Measurements from ENCODE around the gene HYDIN.
A peak's percentile ranks its signal among the peaks of the same experiment; 100 is the strongest.

HYDIN gene

DNA sequence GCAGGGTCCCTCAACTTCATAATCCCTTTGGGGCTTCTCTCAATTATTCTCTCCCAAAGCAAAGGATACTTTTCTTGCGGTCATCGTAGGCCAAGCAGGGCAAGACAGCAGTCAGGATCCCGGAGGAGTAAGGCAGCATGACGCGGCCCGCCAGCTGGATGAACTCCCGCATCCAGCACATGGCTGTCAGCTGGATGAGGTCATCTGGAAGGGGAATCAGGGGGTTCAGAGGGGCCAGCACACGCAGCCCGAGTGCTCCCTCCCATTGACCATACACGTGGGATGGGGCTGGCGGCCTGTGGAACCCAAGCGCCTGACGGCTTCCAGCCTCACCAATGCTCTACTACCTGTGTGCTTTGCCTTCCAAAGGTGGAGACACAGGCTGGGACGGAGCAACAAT, 448.7 kb downstream of the HYDIN start:
- no peak for DNase-seq

DNA sequence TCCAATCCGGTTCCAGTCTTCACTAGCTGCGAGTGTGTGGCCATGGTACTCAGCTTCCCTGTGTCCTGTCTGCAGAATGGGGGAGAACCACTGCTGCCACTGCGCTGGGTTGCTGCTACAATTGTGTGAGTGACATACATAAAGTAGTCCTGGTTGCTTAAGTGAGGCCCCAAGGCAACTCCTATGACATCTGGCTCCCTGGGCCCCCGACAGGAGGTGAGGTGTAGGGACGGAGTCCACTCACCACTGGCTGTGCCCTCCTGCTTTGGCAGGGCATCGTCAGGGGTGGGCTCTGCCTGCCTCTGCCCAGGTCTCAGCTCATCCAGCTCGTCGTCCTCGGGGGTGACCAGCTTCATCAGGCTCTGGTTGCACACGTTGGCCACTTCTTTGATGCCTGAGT, 450.0 kb downstream of the HYDIN start:
- no peak for DNase-seq

DNA sequence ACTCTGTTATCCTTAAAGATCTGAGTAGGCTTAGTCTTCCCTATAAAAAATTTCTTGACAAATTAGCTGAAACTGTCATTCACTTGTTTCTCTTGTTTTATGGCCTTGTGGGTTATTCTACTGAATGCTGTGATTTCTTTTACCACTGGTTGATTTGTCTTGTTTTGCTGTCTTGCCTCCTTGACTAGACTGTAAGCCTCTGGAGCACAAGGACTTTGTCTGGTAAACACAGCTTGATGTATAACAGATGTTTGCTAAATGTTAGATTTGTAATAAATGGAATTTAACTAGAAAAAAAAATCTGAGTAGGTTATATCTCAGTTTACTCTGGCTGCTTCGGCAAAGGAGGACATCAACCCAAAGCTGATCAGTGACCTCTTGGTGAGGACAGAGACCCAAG, 451.2 kb downstream of the HYDIN start:
- DNase-seq, result no peak

DNA sequence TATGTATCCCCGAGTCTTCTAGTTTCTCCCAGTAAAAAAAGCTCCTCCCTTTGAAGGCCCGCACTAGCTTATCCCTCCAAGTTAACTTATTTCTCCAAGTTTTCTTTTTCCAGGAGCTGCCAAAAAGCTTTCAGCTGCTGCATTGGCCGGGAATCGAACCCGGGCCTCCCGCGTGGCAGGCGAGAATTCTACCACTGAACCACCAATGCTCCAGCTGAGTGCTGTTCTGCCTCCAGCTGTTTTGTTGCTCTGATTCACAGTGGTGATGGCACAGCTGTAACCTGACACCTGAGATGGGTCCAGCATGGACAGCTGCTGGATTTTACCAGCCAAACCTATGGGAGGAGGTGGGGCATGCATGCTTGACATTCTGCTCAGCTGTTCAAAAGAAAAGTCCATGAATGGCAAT, 451.6 kb downstream of the HYDIN start:
- DNase-seq, result peak; percentile 78

DNA sequence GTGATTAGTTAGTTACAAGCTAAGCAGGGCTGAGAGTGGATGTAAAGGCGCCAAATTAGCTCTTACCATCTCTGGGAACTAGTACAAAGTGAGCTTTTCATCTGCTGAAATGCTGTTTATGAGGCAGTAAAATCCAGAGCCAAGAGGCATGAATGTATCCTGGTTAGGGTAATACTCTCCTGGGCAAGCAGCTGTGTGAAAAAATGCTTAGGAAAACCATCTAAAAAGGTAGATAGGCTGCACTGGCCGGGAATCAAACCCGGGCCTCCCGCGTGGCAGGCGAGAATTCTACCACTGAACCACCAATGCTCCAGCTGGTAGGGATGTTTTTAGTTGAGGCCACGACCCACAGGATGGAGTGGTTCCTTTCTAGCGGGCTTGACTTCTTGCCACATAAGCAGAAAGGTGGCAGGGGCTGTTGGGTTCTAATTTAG, 452.5 kb downstream of the HYDIN start:
- DNase-seq, result peak; percentile 1

DNA sequence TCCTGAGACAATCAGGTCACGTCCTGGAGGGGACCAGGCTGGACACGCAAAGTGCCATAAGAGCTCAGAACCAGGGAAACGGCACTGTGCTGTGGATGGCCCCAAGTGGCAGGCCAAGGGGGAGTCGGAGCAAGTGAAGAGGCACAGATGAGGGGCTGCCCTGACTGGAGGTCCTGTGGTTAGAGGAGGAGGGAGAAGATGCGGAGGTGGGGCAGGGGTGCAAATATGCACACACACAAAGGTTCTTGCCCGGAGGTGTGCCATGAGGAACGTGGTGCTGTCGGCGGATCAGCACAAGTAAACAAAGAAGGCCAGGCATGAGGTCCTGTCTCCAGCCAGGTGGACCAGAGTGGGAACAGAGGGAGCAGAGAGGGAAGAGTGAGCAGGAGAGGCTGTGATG, 453.0 kb downstream of the HYDIN start:
- DNase-seq, result no peak

DNA sequence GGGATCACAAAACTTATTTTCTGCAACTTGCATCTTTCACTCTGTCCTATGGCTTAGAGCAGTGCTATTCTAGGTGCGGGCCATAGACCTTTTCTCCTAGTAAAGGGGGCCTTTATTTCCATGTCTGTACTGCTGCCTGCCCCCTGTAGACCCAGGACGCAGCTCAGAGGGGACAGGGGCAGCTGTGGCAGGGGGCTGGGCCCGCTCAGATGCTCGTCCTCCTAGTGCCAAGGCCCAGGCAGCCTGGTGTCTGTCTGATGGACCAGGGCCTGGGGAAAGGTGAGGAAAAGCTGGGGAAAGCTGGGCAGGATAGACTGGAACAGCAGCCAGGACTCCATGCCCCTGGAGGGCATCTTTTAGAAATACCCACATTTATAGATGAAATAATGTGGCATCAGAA, 455.1 kb downstream of the HYDIN start:
- DNase-seq, result no peak

DNA sequence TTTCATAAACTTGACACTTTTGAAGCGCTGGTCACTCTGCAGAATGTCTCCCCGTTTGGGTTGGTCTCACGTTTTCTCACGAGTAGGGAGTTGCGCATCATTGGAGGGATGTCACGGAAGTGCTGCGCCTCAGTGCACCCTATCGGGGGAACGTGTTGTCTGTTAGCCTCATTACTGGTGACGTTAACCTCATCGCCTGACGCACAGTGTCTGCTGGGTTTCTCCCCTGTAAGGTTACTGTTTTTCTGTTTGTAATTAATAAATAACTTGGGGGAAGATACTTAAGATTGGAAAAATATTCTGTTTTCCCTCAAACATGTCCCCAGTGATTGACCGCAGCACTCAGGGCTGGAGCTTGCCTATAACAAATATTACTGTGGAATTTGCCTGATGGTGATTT, 456.3 kb downstream of the HYDIN start:
- no peak for DNase-seq

DNA sequence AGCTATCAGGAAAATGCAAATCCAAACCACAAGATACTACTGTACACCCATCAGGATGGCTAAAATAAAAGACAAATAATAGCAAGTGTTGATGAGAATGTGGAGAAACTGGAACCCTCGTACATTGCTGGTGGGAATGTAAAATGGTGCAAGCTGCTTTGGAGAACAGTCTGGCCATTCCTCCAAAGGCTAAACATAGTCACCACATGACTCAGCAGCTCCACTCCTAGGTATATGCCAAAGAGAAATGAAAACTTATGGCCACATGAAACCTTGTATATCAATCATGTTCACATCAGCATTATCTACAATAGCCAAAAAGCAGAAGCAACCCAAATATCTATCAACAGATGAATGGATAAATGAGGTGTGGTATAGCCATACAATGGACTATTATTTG, 458.0 kb downstream of the HYDIN start:
- no peak for DNase-seq

DNA sequence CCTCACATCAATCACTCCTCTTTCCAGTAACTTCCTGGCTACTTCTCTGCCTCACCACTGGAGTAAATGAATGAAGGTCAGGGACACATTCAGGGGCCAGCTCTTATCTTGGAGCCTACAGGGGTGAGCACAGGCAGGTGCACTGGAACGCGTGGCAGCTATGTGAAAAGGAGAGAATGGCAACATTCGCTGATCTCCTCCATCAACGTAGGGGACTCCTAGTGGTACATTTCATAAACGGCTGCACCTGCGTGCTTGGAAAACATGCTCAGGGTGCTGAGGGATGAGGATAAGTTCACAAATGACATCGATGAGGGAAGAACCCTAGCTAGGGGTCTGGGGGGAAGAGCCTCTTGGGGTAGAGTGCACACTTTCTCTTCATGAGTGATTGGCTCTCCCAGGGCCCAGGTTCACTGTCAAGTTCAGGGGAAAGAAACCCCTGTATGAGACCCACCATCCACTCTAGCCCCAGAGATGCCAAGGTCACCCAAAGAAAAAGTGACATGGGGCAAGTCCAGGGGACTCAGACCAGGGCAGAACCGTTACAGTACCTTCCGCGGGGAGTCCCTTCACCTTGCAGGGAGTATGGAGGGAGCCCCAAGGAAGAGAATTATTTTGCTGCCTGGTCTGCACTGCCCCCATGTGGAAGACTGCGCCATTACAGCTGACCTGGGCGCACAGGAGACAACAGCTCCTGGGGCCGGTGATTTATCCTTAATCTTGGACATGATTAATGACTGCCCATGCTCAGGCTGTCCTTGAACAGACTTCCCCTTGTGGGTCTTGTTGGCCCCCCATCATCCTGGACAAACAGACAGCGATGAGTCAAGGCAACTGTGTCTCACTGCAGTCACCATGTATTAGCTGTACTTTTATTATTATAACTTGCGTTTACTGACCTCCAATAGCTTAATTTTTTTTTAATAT, 459.6 kb downstream of the HYDIN start:
- DNase-seq, result peak; percentile 36

DNA sequence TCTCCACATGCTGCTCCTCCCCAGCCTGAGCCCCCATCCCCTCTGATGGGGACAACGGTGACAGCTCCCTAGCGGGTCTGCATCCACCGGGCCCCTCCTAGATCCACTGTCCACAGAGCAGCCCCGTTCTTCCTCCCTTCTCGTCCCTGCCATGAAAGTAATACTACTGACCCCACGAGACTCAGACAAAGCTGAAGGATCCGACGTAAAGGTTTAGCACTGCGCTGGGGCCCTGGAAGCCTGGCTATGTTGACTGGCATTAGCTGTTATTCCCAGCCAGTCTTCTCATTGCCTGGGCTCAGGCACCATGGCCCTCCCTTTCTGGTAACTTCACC, 460.3 kb downstream of the HYDIN start:
- no peak for DNase-seq

DNA sequence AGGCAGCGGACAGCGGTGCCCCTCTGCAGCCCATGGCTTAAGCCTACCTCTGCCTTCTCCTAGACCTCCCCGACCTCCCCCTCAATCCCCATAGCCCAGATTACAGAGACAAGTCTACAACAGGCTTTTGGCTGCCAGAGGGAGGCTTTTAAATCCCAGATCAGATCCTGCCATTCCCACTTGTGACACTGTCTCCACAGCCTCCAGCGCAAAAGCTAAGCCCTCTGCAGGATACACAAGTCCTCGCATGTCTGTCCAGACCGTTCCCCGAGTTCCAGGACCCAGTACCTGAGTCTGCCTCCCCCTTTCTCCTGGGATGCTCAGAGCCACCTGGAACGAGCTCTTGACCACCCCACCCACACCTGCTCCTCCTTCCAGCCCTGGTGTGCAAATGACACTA, 460.8 kb downstream of the HYDIN start:
- DNase-seq, result no peak

DNA sequence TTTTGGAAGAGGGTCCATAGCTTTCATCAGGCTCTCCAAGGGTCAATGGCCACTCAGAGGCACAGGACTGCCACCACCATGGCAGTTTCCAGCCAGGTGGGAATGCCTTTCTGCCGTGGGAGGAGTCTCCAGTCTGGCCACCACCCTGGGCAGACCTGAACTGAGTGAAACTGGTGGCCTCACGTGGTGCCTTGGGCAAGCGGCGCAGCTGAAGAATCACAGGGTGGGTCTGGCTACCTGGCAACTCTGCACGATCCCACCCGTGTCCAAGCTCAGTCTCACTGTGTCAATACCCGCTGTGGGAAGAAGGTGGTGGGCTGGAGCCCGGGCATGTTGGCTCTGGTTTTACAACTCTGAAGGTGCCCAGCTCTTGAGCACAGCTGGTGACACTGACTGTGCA, 461.4 kb downstream of the HYDIN start:
- no peak for DNase-seq

DNA sequence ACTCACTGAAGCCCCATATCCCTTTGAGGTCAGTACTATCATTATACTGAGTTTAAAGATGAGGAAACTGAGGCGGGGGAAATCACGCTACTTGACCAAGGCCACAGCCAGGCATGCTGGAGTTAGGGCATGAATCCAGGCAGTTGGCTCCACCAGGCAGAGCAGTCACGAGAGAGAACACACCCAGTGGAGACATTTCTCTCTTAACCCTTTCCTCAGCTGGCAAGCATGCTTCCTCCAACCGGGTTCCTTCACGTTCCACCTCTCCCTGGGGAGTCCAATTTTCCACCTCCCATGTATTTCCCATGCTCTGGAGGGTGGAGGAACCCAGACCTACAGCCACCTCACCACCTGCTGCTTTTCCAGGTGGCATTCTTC, 462.3 kb downstream of the HYDIN start:
- DNase-seq, result no peak

DNA sequence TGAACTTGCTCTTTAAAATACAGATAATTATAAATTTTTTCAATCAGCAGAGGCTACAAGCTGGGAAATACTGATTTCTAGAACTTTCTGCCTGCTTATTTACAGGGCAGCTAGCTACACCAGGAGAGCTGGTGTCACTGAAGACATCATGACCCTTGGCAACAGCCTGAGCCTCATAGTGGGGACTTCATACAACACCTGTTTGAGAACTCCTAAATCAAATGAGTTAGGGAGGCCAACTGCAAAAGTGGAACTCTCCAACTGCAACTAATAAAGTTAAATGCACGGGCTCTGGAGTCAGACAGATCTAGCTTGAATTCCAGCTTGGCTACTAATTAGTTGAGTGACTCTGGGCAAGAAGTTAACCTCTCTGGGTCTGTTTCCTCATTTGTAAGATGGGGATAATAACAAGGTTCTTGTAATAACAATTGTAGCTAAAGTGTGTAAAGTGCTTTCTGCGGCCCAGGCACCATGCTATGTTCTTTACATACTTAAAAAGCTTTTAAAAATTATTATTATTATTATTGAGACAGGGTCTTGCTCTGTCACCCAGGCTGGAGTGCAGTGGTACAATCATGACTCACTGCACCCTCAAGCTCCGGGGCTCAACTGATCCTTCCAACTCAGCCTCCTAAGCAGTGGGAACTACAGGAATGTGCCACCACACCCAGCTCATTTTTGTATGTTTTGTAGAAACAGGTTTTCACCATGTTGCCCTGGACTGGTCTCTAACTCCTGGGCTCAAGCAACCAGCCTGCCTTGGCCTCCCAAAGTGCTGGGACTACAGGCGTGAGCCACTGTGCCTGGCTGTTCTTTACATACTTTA, 462.9 kb downstream of the HYDIN start:
- no peak for DNase-seq

DNA sequence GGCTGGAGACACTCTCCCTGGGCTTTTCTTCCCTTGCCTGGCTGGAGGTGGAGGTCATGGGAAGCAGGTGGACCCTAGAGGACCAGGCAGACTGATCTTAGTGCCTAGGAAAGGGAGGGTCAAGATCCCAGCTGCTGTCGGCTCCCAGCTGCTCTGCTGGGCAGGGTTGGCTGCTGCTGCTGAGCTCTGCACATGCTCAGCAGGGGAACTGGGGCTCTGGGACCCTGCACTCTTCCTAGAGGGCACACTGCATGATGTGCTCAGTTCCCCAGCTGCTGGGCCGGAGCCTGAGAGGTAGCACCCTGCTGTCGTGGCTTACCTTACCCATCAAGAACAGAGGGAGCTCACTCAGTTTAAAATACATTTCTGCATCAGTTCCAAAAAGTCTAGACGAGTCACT, 463.9 kb downstream of the HYDIN start:
- DNase-seq, result no peak

DNA sequence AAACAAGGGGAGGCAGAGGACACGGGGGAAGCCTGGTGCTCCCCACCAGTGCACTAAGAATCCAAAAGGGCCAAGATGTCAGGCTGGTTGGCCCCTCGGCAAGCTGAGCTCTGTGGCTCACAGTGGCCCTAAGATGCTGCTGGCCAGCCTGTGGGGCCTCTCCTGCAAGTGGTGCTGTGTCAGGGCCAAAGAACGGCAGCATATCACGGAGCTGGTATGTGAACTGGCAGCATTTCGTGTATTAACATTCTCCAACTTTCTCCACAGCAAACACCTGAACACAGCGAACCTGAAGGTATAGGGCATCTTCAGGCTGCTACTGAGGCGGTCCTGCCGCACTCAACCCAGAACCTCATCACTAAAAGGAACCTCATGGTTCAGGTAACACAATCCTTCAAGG, 464.3 kb downstream of the HYDIN start:
- DNase-seq, result no peak

DNA sequence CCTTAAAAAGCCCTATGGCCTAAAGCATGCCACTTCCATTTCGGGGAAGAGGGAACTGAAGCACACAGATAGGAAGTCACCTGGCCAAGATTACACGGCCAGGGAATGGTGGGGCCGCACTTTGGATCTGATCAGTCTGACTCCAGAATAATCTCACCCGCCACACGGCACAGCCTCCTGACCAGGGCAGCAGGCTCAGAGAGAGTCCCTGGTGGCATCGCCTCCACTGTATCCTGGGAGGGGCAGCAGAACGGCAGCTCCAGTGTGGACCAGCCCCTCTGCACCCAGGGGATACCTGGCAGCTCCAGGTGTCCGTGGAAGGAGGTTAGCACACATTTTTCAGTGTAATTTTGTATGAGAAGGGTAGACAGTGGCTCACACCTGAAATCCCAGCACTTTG, 465.0 kb downstream of the HYDIN start:
- no peak for DNase-seq

DNA sequence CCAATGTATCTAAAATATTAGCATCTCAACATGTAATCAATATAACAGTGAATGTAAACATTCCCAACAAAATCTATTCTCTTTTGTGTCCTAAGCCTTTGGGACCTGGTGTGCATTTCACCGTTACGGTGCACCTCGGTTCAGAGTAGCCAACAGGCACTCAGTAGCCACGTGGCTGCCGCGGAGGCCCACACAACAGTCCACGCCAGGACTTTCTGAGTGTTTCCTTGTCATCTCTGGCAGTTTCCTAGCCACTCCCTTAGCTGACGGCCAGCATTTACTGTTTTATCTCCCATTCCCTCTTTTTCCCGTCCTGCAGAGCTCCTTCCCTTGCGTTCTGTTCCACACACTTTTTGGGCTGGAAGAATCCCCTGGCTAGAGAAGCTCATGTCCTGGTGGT, 465.9 kb downstream of the HYDIN start:
- no peak for DNase-seq

DNA sequence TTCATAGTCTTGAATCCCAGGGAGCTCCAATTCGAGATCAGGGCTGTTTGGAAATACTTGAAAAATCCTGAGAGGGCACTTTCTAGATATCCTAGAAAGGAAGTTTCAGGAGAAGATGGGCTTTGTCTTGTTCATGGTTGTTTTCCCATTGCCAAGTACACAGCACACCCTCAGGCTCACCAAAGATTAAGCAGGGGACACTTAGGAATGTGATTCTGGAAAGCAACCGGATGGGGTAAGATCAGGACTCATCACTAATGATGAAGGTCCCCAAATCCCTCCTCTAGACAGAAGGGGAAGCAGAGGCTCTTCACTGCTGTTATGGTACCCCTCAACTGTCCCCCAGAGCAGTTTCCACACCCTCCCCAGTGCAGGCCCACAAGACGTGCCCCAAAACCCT, 470.3 kb downstream of the HYDIN start:
- no peak for DNase-seq

DNA sequence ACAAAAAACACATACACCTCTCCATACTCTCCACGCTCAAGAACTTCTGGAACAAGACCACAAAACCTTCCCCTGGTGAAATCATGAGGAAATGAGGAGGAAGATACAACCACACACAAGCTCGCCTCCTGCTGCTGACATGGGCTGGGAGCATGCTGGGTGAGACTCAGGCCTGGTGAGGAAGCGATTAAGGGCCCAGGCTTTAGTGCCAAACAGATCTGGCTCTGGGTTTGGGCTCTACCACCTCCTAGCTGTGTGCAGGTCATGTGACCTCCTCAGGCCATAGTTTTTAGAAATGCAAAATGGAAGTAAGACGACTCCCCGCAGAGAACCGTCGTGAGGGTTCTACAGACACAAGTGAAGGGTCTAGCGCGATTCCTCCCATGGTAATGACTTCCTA, 470.9 kb downstream of the HYDIN start:
- DNase-seq, result no peak

DNA sequence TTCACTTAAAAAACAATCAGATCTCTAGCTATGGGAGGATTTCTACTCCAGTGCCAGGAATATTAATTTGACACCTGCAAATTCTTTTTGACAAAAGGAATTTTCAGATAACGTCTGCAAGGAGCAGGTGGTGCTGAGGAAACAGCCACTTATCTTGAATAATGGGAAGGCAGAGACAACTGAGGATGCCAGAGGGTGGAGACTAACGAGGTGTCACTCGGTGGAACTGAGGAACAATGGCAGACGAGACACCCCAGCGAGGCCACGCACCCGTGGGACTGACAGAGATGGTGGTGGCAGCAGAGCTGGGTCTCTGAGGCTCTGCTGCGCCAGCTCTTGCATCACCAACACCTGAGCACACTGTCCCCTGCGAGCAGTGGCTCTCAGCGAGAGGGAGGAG, 471.7 kb downstream of the HYDIN start:
- DNase-seq, result no peak
